Activated CD4-positive, alpha-beta memory T cell treated with anti-CD3 and anti-CD28 coated beads, Interleukin-2, amount 10 ng/mL, durations not matched to agents 7 days and 5 days (primary cell): ENCODE measurements around the gene ATL1. TPM values are rescaled to one million over a fixed set of nuclear protein-coding genes. Genes with fewer than 3 reads are reported as not detected.
"Not testable (repeated sequence)": the region's sequence is repeated elsewhere in the genome, so short reads cannot be mapped to it uniquely, and the experiment has no call there.

ENCODE experiments used
- CTCF ChIA-PET: fragments of 350-600 bp; sonication (Branson Sonifier 250); formaldehyde crosslinking; loops from one replicate; lab custom pipeline; 2021; ENCODE audit warnings: antibody characterized with exemption, inconsistent platforms; lab: Charles Lee
- POLR2A ChIA-PET: fragments of 350-600 bp; sonication (Branson Sonifier 250); formaldehyde crosslinking; loops from one replicate; lab custom pipeline; 2021; ENCODE audit warnings: antibody characterized with exemption; lab: Charles Lee
- DNase-seq: peaks from one replicate; pipeline ENCODE4 v3.0.0-alpha.2; 2020
- H3K27ac Mint-ChIP-seq: one replicate; pipeline ENCODE4 v1.8.0; 2021; ENCODE audit warnings: mild to moderate bottlenecking, mixed read lengths
- H3K27me3 Mint-ChIP-seq: one replicate; pipeline ENCODE4 v1.8.0; 2021; ENCODE audit warnings: mixed read lengths
- H3K36me3 Mint-ChIP-seq: one replicate; pipeline ENCODE4 v1.8.0; 2021; ENCODE audit warnings: low read depth, mixed read lengths
- H3K4me1 Mint-ChIP-seq: one replicate; pipeline ENCODE4 v1.8.0; 2021; ENCODE audit warnings: mixed read lengths
- H3K4me3 Mint-ChIP-seq: one replicate; pipeline ENCODE4 v1.8.0; 2021; ENCODE audit warnings: mild to moderate bottlenecking, mixed read lengths
- H3K9me3 Mint-ChIP-seq: one replicate; pipeline ENCODE4 v1.8.0; 2021; ENCODE audit warnings: mixed read lengths
- total RNA-seq, 2 experiments: library from RNA; stranded (reverse); gene quantifications; one replicate each; pipeline ENCODE4 v1.2.3, GENCODE V29; 2021

The ATL1 gene
- total RNA-seq, 2 experiments from 2014 or later: 0.86 to 1.2 TPM

GRCh38 chr14:50633954-50634353, 74.0 kb downstream of the ATL1 start:
- DNase-seq: no peak
- Mint-ChIP-seq H3K27ac (no peak overlapping the region), H3K9me3 (no peaks in the 10 kb centered on the region), H3K27me3 (no peaks in the 10 kb centered on the region), H3K36me3 (no peaks in the 10 kb centered on the region), H3K4me1 (no peaks in the 10 kb centered on the region), H3K4me3 (no peak overlapping the region)
- ChIA-PET POLR2A (no interaction called here), CTCF (no interaction called here)

GRCh38 chr14:50635141-50635540, 75.2 kb downstream of the ATL1 start:
- H3K4me1 Mint-ChIP-seq: no peaks in the 10 kb centered on the region
- ChIA-PET CTCF (no interaction called here), POLR2A (no interaction called here)
- no peaks in the 10 kb centered on the region for H3K9me3 Mint-ChIP-seq
- no peaks in the 10 kb centered on the region for H3K36me3 Mint-ChIP-seq
- no peak overlapping the region for H3K4me3 Mint-ChIP-seq
- no peak for DNase-seq
- no peaks in the 10 kb centered on the region for H3K27me3 Mint-ChIP-seq
- no peak overlapping the region for H3K27ac Mint-ChIP-seq

GRCh38 chr14:50647282-50647681, 87.3 kb downstream of the ATL1 start:
- POLR2A ChIA-PET: no interaction called here
- Mint-ChIP-seq H3K4me3 (no peak overlapping the region), H3K9me3 (no peaks in the 10 kb centered on the region), H3K36me3 (no peaks in the 10 kb centered on the region), H3K27me3 (no peaks in the 10 kb centered on the region), H3K4me1 (no peaks in the 10 kb centered on the region), H3K27ac (no peak overlapping the region)
- no peak for DNase-seq
- CTCF ChIA-PET: no interaction called here

- DNase-seq: no peak
- H3K27me3 Mint-ChIP-seq: no peaks in the 10 kb centered on the region
- H3K9me3 Mint-ChIP-seq: no peaks in the 10 kb centered on the region
- no peak overlapping the region for H3K27ac Mint-ChIP-seq
- no peak overlapping the region for H3K4me3 Mint-ChIP-seq
- no peaks in the 10 kb centered on the region for H3K36me3 Mint-ChIP-seq
- POLR2A ChIA-PET: no interaction called here
- no peaks in the 10 kb centered on the region for H3K4me1 Mint-ChIP-seq
- CTCF ChIA-PET: no interaction called here
These were observed 87.8 kb downstream of the ATL1 start for GRCh38 chr14:50647753-50648152.

- Mint-ChIP-seq H3K36me3 (no peaks in the 10 kb centered on the region), H3K4me1 (no peaks in the 10 kb centered on the region), H3K27ac (no peak overlapping the region), H3K9me3 (no peaks in the 10 kb centered on the region), H3K27me3 (no peaks in the 10 kb centered on the region), H3K4me3 (no peak overlapping the region)
- CTCF ChIA-PET: no interaction called here
- DNase-seq: no peak
- POLR2A ChIA-PET: interaction anchor here (0.6 kb wide), 1 partner anchor 253 kb away, joined by 3 read pairs; the partner anchor contains the start of gene CDKL1
These were observed 89.7 kb downstream of the ATL1 start for GRCh38 chr14:50649691-50650090.

GRCh38 chr14:50656776-50657175, 96.8 kb downstream of the ATL1 start:
- Mint-ChIP-seq H3K9me3 (no peaks in the 10 kb centered on the region), H3K27ac (no peak overlapping the region), H3K4me1 (no peaks in the 10 kb centered on the region), H3K27me3 (no peaks in the 10 kb centered on the region), H3K4me3 (no peak overlapping the region), H3K36me3 (no peaks in the 10 kb centered on the region)
- POLR2A ChIA-PET: interaction anchor here (0.7 kb wide), 1 partner anchor 1886 kb away, joined by 3 read pairs; no protein-coding TSS in a partner anchor
- DNase-seq: no peak
- CTCF ChIA-PET: interaction anchor here (0.7 kb wide), 1 partner anchor 58 kb away, joined by 4 read pairs; no protein-coding TSS in a partner anchor

- H3K27ac Mint-ChIP-seq: no peak overlapping the region
- H3K27me3 Mint-ChIP-seq: no peaks in the 10 kb centered on the region
- no peak overlapping the region for H3K4me3 Mint-ChIP-seq
- H3K36me3 Mint-ChIP-seq: no peaks in the 10 kb centered on the region
- no peaks in the 10 kb centered on the region for H3K4me1 Mint-ChIP-seq
- ChIA-PET CTCF (no interaction called here), POLR2A (no interaction called here)
- DNase-seq: no peak
- no peaks in the 10 kb centered on the region for H3K9me3 Mint-ChIP-seq
These were observed 97.8 kb downstream of the ATL1 start for GRCh38 chr14:50657753-50658152.

- CTCF ChIA-PET: no interaction called here
These were observed 98.3 kb downstream of the ATL1 start for GRCh38 chr14:50658203-50658602.

GRCh38 chr14:50659327-50659974, 99.5 kb downstream of the ATL1 start:
- H3K36me3 Mint-ChIP-seq: peaks cover 6% of the 10 kb centered on the region
- no peaks in the 10 kb centered on the region for H3K27me3 Mint-ChIP-seq
- DNase-seq: no peak
- H3K9me3 Mint-ChIP-seq: no peaks in the 10 kb centered on the region
- H3K4me3 Mint-ChIP-seq: no peak overlapping the region
- POLR2A ChIA-PET: interaction anchor here (0.7 kb wide), 1 partner anchor 247 kb away, joined by 3 read pairs; no protein-coding TSS in a partner anchor
- CTCF ChIA-PET: no interaction called here
- H3K4me1 Mint-ChIP-seq: no peaks in the 10 kb centered on the region
- no peak overlapping the region for H3K27ac Mint-ChIP-seq

More at GRCh38 chr14:50658203-50658602, 98.3 kb downstream of the ATL1 start:
- H3K27me3 Mint-ChIP-seq: no peaks in the 10 kb centered on the region
- H3K4me3 Mint-ChIP-seq: no peak overlapping the region
- POLR2A ChIA-PET: no interaction called here
- DNase-seq: no peak
- no peaks in the 10 kb centered on the region for H3K9me3 Mint-ChIP-seq
- no peaks in the 10 kb centered on the region for H3K36me3 Mint-ChIP-seq
- no peaks in the 10 kb centered on the region for H3K4me1 Mint-ChIP-seq
- no peak overlapping the region for H3K27ac Mint-ChIP-seq

- H3K4me3 Mint-ChIP-seq, H3K36me3 Mint-ChIP-seq, CTCF ChIA-PET, H3K27me3 Mint-ChIP-seq, H3K9me3 Mint-ChIP-seq, H3K27ac Mint-ChIP-seq, POLR2A ChIA-PET, DNase-seq: not testable (repeated sequence)
- peaks cover 16% of the 10 kb centered on the region for H3K4me1 Mint-ChIP-seq
These were observed 104.6 kb downstream of the ATL1 start for GRCh38 chr14:50664579-50664978.

- H3K27ac Mint-ChIP-seq, DNase-seq, H3K4me3 Mint-ChIP-seq, H3K36me3 Mint-ChIP-seq, H3K9me3 Mint-ChIP-seq, POLR2A ChIA-PET, CTCF ChIA-PET, H3K27me3 Mint-ChIP-seq: not testable (repeated sequence)
- peaks cover 16% of the 10 kb centered on the region for H3K4me1 Mint-ChIP-seq
These were observed 105.4 kb downstream of the ATL1 start for GRCh38 chr14:50665300-50665699.

GRCh38 chr14:50666772-50667683, 107.1 kb downstream of the ATL1 start:
- no peak for DNase-seq

GRCh38 chr14:50667684-50667995, 107.7 kb downstream of the ATL1 start:
- no peak overlapping the region for H3K4me3 Mint-ChIP-seq
- H3K4me1 Mint-ChIP-seq: peaks cover 16% of the 10 kb centered on the region
- CTCF ChIA-PET: no interaction called here

More at GRCh38 chr14:50666772-50667683, 107.1 kb downstream of the ATL1 start:
- Mint-ChIP-seq H3K27me3 (no peaks in the 10 kb centered on the region), H3K27ac (no peak overlapping the region), H3K9me3 (no peaks in the 10 kb centered on the region), H3K4me3 (no peak overlapping the region), H3K4me1 (peaks cover 16% of the 10 kb centered on the region), H3K36me3 (peaks cover 10% of the 10 kb centered on the region)
- ChIA-PET POLR2A (interaction anchor here (0.7 to 1.1 kb wide), 4 partner anchors 59 to 975 kb away, joined by 3 to 4 read pairs (median 3); no protein-coding TSS in a partner anchor), CTCF (interaction anchor here (0.6 to 0.7 kb wide), 2 partner anchors 100 to 824 kb away, joined by 3 to 4 read pairs; no protein-coding TSS in a partner anchor)

More at GRCh38 chr14:50667684-50667995, 107.7 kb downstream of the ATL1 start:
- POLR2A ChIA-PET: interaction anchor here (1.1 to 1.4 kb wide), 2 partner anchors 124 to 192 kb away, joined by 4 to 6 read pairs; no protein-coding TSS in a partner anchor
- H3K27ac Mint-ChIP-seq: no peak overlapping the region
- DNase-seq: no peak
- H3K9me3 Mint-ChIP-seq: no peaks in the 10 kb centered on the region
- H3K36me3 Mint-ChIP-seq: peaks cover 10% of the 10 kb centered on the region
- H3K27me3 Mint-ChIP-seq: no peaks in the 10 kb centered on the region
